ENCODE data around the gene TMEM59L.

GRCh38 chr19:18620902-18621301 is 8.2 kb downstream of the TMEM59L start:
- no peak for TF ChIP-seq CTCF (IDR thresholded peaks at IDR 0.05)
- no peak for TF ChIP-seq POLR2AphosphoS5 (IDR thresholded peaks at IDR 0.05; ENCODE audit: low read depth, low read length)

All from Panc1 (cell line).